ENCODE measurements around the gene C7orf57. TPM values are rescaled to one million over a fixed set of nuclear protein-coding genes. Genes with fewer than 3 reads are reported as not detected.

C7orf57 gene
- total and polyA plus RNA-seq, 7 donors, result not detected

DNA sequence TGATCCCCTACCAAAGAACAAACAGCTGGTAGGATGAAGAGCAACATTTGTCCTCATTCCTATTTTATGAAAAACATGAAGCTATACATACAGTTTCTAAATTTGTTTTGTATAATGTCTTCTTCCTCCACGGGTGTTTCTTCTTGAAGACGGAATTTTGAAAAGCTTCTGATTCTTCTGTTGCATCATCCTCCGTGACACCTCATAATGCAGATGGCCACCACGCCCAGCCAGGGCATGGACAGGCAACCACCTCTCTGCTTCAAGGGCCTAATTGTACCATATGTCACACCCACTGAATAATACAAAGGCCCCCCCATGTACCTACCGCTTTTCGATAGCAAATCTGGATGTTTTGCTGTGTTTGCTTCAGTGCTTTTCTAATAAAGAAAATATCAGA, 6.4 kb upstream of the C7orf57 start, which contains the start of gene SUN3:
SUN3 (minus strand) TSS at position 170 of the 400 bp plus-strand sequence; CDS start at position 1, 169 bp downstream.
- no peak within 1 kb of the TSS for H3K4me3 ChIP-seq
- no peaks in the 10 kb centered on the region for H3K36me3 ChIP-seq
- peaks cover 0 to under 1% (median 0%) of the 10 kb centered on the region in 4 donors for H3K9me3 ChIP-seq
- no peaks in the 10 kb centered on the region for H3K4me1 ChIP-seq
- TF ChIP-seq EP300 (IDR thresholded peaks at IDR 0.05), result no peak
- TF ChIP-seq, protein P1, sequence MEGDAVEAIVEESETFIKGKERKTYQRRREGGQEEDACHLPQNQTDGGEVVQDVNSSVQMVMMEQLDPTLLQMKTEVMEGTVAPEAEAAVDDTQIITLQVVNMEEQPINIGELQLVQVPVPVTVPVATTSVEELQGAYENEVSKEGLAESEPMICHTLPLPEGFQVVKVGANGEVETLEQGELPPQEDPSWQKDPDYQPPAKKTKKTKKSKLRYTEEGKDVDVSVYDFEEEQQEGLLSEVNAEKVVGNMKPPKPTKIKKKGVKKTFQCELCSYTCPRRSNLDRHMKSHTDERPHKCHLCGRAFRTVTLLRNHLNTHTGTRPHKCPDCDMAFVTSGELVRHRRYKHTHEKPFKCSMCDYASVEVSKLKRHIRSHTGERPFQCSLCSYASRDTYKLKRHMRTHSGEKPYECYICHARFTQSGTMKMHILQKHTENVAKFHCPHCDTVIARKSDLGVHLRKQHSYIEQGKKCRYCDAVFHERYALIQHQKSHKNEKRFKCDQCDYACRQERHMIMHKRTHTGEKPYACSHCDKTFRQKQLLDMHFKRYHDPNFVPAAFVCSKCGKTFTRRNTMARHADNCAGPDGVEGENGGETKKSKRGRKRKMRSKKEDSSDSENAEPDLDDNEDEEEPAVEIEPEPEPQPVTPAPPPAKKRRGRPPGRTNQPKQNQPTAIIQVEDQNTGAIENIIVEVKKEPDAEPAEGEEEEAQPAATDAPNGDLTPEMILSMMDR (IDR thresholded peaks at IDR 0.05), result no peak
- no peak for TF ChIP-seq POLR2AphosphoS5 (IDR thresholded peaks at IDR 0.05)
- TF ChIP-seq POLR2A (IDR thresholded peaks at IDR 0.05), result no peak
- 86 to 92% methylated on average over 6 of the region's 6 CpGs for WGBS, 2 donors
- intact Hi-C loops (cut with DNase I), result no loop called here
- no peak for DNase-seq
- no peak within 1 kb of the TSS for H3K27ac ChIP-seq
- H3K27me3 ChIP-seq, result peaks cover 0 to 8% (median 0%) of the 10 kb centered on the region in 3 donors

DNA sequence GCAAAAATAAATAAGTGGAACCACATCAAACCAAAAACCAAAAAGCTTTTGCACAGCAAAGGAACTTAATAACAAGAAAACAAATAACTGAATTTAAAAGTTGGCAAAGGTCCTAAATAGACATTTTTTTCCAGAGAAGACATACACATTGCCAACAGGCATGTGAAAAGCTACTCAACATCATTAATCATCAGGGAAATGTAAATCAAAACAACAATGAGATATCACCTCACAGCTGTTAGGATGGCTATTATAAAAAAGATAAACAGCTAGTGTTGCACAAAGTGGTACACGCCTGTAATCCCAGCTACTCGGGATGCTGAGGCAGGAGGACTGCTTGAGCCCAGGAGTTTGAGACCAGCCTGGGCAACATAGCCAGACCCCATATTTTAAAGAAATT, 4.2 kb upstream of the C7orf57 start:
- Histone ChIP-seq H3K36me3 (no peaks in the 10 kb centered on the region), H3K27me3 (peaks cover 0 to 16% (median 5%) of the 10 kb centered on the region in 3 donors), H3K4me1 (peaks cover 0 to 13% (median 12%) of the 10 kb centered on the region in 4 donors), H3K27ac (no peak overlapping the region), H3K9me3 (no peaks in the 10 kb centered on the region), H3K4me3 (no peak overlapping the region)
- intact Hi-C loops (cut with DNase I), result no loop called here
- DNase-seq, result no peak
- TF ChIP-seq, protein P1 (IDR thresholded peaks at IDR 0.05), result no peak
- no peak for TF ChIP-seq POLR2AphosphoS5 (IDR thresholded peaks at IDR 0.05)
- TF ChIP-seq EP300 (IDR thresholded peaks at IDR 0.05), result no peak
- no peak for TF ChIP-seq POLR2A (IDR thresholded peaks at IDR 0.05)
- WGBS, 2 donors, result 66 to 76% methylated on average over 2 of the region's 2 CpGs

DNA sequence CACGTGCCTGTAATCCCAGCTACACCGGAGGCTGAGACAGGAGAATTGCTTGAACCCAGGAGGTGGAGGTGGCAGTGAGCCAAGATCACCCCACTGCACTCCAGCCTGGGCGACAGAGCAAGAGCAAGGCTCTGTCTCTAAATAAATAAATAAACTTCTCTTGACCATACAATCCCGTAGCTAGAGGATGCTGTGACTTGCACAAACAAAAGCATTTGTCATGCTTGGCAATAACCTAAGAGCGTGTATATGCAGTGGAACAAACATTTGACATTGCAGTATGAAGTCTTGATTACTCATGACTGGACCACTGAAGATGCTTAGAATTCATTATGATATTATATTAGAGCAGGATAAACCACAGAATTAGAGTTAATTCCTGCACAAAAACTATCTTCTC, 1.4 kb upstream of the C7orf57 start:
- H3K27ac ChIP-seq, result no peak overlapping the region
- H3K4me3 ChIP-seq, result no peak overlapping the region
- peaks cover 0 to 30% (median 6%) of the 10 kb centered on the region in 3 donors for H3K27me3 ChIP-seq
- intact Hi-C loops (cut with DNase I), result no loop called here
- DNase-seq, result no peak
- peaks cover 0 to 16% (median 15%) of the 10 kb centered on the region in 4 donors for H3K4me1 ChIP-seq
- 42 to 72% methylated on average over 5 of the region's 5 CpGs for WGBS, 2 donors
- H3K9me3 ChIP-seq, result no peaks in the 10 kb centered on the region
- H3K36me3 ChIP-seq, result no peaks in the 10 kb centered on the region
- TF ChIP-seq POLR2A (IDR thresholded peaks at IDR 0.05), result no peak
- TF ChIP-seq POLR2AphosphoS5 (IDR thresholded peaks at IDR 0.05), result no peak
- TF ChIP-seq, protein P1 (IDR thresholded peaks at IDR 0.05), result no peak
- TF ChIP-seq EP300 (IDR thresholded peaks at IDR 0.05), result no peak

DNA sequence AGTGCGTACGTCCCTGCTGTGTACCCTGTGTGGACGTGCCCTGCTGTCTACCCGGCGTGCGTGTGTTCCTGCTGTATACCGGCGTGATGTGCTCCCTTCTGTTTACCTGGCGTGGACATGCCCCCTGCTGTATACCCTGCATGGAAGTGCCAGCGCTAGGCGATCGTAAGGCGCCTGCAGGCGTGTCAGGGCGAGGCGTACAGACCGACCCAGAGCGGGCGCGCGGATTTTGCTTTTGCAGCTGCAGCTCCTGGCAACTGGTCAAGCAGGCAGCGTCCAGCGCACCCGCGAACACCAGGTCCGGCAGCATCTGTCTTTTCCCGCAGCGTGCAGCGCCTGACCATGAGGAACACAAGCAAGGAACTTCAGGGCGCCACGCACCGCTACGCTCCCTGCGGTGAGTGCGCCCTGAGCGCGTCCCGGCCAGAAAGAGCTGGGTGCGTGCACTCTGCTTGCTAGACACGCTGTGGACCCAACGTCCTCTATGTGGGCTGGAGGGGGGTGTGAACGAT, 680 bp downstream of the C7orf57 start:
- TF ChIP-seq POLR2AphosphoS5 (IDR thresholded peaks at IDR 0.05), result no peak
- TF ChIP-seq, protein P1 (IDR thresholded peaks at IDR 0.05), result no peak
- TF ChIP-seq POLR2A (IDR thresholded peaks at IDR 0.05), result no peak
- TF ChIP-seq EP300 (IDR thresholded peaks at IDR 0.05), result no peak
- Histone ChIP-seq H3K27me3 (peaks cover 0 to 30% (median 6%) of the 10 kb centered on the region in 3 donors), H3K27ac (no peak overlapping the region), H3K4me1 (peaks cover 0 to 16% (median 15%) of the 10 kb centered on the region in 4 donors), H3K36me3 (no peaks in the 10 kb centered on the region), H3K4me3 (peak overlapping the region; percentile 28 to 60 (median 54)), H3K9me3 (no peaks in the 10 kb centered on the region)
- intact Hi-C loops (cut with DNase I), result loop anchor here (5.0 kb wide), 1 partner anchor 56 kb away; no protein-coding TSS in a partner anchor
- DNase-seq, result peak; percentile 70
- 2 to 4% methylated on average over 42 of the region's 42 CpGs for whole genome bisulfite sequencing, 2 donors

Measured in sigmoid colon (tissue), 7 donors.